Urinary bladder (tissue), 4 donors: ENCODE measurements around the gene MTM1. TPM values are rescaled to one million over a fixed set of nuclear protein-coding genes. Genes with fewer than 3 reads are reported as not detected.

ENCODE experiments used
- DNase-seq: peaks from one replicate; pipeline ENCODE4 v3.0.0-alpha.2; 2015; ENCODE audit errors: extremely low spot score
- H3K27ac ChIP-seq: one replicate; pipeline ENCODE4 v1.5.1; 2013; ENCODE audit warnings: low read depth, mild to moderate bottlenecking, moderate library complexity
- H3K36me3 ChIP-seq: one replicate; pipeline ENCODE4 v1.6.1; 2013; ENCODE audit warnings: mild to moderate bottlenecking, moderate library complexity; ENCODE audit not compliant: insufficient read depth
- H3K4me1 ChIP-seq: one replicate; pipeline ENCODE4 v1.6.1; 2013; ENCODE audit warnings: mild to moderate bottlenecking, moderate library complexity; ENCODE audit not compliant: insufficient read depth
- H3K4me3 ChIP-seq: one replicate; pipeline ENCODE4 v1.5.1; 2013; ENCODE audit warnings: low read depth, low read length
- WGBS: extraction: QIAGEN DNeasy Blood & Tissue Kit; methylation state at CpG from one replicate; pipeline ENCODE4 v1.1.7; 2013; 5-methylcytosine and 5-hydroxymethylcytosine counted together
- polyA plus RNA-seq: library from polyadenylated mRNA; stranded (reverse); fragments of 200-250 nt; gene quantifications from one replicate; pipeline ENCODE4 v1.2.3, GENCODE V29; 2013
- total RNA-seq: library from RNA; depleted of rRNA; stranded (reverse); fragments of >200 nt; gene quantifications from one replicate; pipeline ENCODE4 v1.2.3, GENCODE V29; 2014
- donor health status: healthy with polysubstance abuse.
- donor health status: healthy.

Gene MTM1
- 18.5 TPM for total RNA-seq
- 9.7 TPM for polyA plus RNA-seq

GRCh38 chrX:150568320-150569154 lies at the start of gene MTM1:
Gene MTM1, plus strand, starts transcription at chrX:150568621. Its CDS starts 23,994 bp downstream, at chrX:150592615.
- under 1% methylated on average over 78 of the region's 89 CpGs for WGBS
- Histone ChIP-seq H3K4me3 (peak within 1 kb of the TSS; percentile 77), H3K4me1 (no peaks in the 10 kb centered on the region), H3K36me3 (no peaks in the 10 kb centered on the region), H3K27ac (peak within 1 kb of the TSS; percentile 89)
- peak; percentile 83 for DNase-seq

- Histone ChIP-seq H3K4me3 (no peak overlapping the region), H3K36me3 (no peaks in the 10 kb centered on the region), H3K27ac (no peak overlapping the region), H3K4me1 (no peaks in the 10 kb centered on the region)
- DNase-seq: no peak
- 90% methylated on average over 2 of the region's 2 CpGs for WGBS
Observed at GRCh38 chrX:150522494-150522893, 45.9 kb upstream of the MTM1 start.

GRCh38 chrX:150525061-150525919 lies 43.1 kb upstream of the MTM1 start:
- Histone ChIP-seq H3K27ac (no peak overlapping the region), H3K4me3 (no peak overlapping the region), H3K36me3 (no peaks in the 10 kb centered on the region), H3K4me1 (no peaks in the 10 kb centered on the region)
- DNase-seq: no peak
- WGBS: 80% methylated on average over 10 of the region's 10 CpGs

- DNase-seq: no peak
- Histone ChIP-seq H3K4me1 (no peaks in the 10 kb centered on the region), H3K27ac (no peak overlapping the region), H3K4me3 (no peak overlapping the region), H3K36me3 (no peaks in the 10 kb centered on the region)
- 94% methylated on average over 7 of the region's 7 CpGs for WGBS
Observed at GRCh38 chrX:150526692-150527091, 41.7 kb upstream of the MTM1 start.

- Histone ChIP-seq H3K4me3 (no peak overlapping the region), H3K27ac (no peak overlapping the region), H3K4me1 (no peaks in the 10 kb centered on the region), H3K36me3 (no peaks in the 10 kb centered on the region)
- DNase-seq: no peak
- 97% methylated on average over 3 of the region's 3 CpGs for WGBS
Observed at GRCh38 chrX:150527108-150527507, 41.3 kb upstream of the MTM1 start.

- H3K27ac ChIP-seq: no peak overlapping the region
- H3K4me1 ChIP-seq: no peaks in the 10 kb centered on the region
- DNase-seq: no peak
- H3K4me3 ChIP-seq: no peak overlapping the region
- WGBS: 97% methylated on average over 3 of the region's 3 CpGs
- H3K36me3 ChIP-seq: no peaks in the 10 kb centered on the region
Observed at GRCh38 chrX:150529587-150529986, 38.8 kb upstream of the MTM1 start.

- Histone ChIP-seq H3K27ac (no peak overlapping the region), H3K36me3 (no peaks in the 10 kb centered on the region), H3K4me3 (no peak overlapping the region), H3K4me1 (no peaks in the 10 kb centered on the region)
- WGBS: 89% methylated on average over 7 of the region's 7 CpGs
- no peak for DNase-seq
Observed at GRCh38 chrX:150530821-150531220, 37.6 kb upstream of the MTM1 start.

GRCh38 chrX:150531467-150531866 lies 37.0 kb upstream of the MTM1 start:
- DNase-seq: no peak
- WGBS: 86% methylated on average over 4 of the region's 4 CpGs
- H3K27ac ChIP-seq: no peak overlapping the region

GRCh38 chrX:150533863-150534262 lies 34.6 kb upstream of the MTM1 start:
- H3K27ac ChIP-seq: no peak overlapping the region
- no peaks in the 10 kb centered on the region for H3K36me3 ChIP-seq
- H3K4me1 ChIP-seq: no peaks in the 10 kb centered on the region
- WGBS: 84% methylated on average over 3 of the region's 3 CpGs
- no peak overlapping the region for H3K4me3 ChIP-seq
- no peak for DNase-seq

More at GRCh38 chrX:150531467-150531866, 37.0 kb upstream of the MTM1 start:
- no peak overlapping the region for H3K4me3 ChIP-seq
- H3K36me3 ChIP-seq: no peaks in the 10 kb centered on the region
- no peaks in the 10 kb centered on the region for H3K4me1 ChIP-seq

- 73% methylated on average over 8 of the region's 8 CpGs for WGBS
- H3K4me1 ChIP-seq: no peaks in the 10 kb centered on the region
- H3K4me3 ChIP-seq: no peak overlapping the region
- DNase-seq: no peak
- H3K27ac ChIP-seq: no peak overlapping the region
- no peaks in the 10 kb centered on the region for H3K36me3 ChIP-seq
Observed at GRCh38 chrX:150536455-150537116, 31.8 kb upstream of the MTM1 start.

GRCh38 chrX:150537851-150538250 lies 30.6 kb upstream of the MTM1 start:
- 65% methylated on average over 6 of the region's 6 CpGs for WGBS
- Histone ChIP-seq H3K36me3 (no peaks in the 10 kb centered on the region), H3K4me3 (no peak overlapping the region), H3K27ac (no peak overlapping the region), H3K4me1 (no peaks in the 10 kb centered on the region)
- no peak for DNase-seq

GRCh38 chrX:150540965-150541364 lies 27.5 kb upstream of the MTM1 start:
- 87% methylated on average over 6 of the region's 6 CpGs for WGBS

GRCh38 chrX:150542846-150543229 lies 25.6 kb upstream of the MTM1 start:
- 95% methylated on average over 4 of the region's 4 CpGs for WGBS
- no peaks in the 10 kb centered on the region for H3K4me1 ChIP-seq
- no peak for DNase-seq

More at GRCh38 chrX:150540965-150541364, 27.5 kb upstream of the MTM1 start:
- Histone ChIP-seq H3K36me3 (no peaks in the 10 kb centered on the region), H3K4me3 (no peak overlapping the region), H3K27ac (no peak overlapping the region), H3K4me1 (no peaks in the 10 kb centered on the region)
- no peak for DNase-seq

More at GRCh38 chrX:150542846-150543229, 25.6 kb upstream of the MTM1 start:
- Histone ChIP-seq H3K4me3 (no peak overlapping the region), H3K27ac (no peak overlapping the region), H3K36me3 (no peaks in the 10 kb centered on the region)
